Upper lobe of right lung (tissue), 1 donor: ENCODE data around the gene TARBP1. TPM values are rescaled to one million over a fixed set of nuclear protein-coding genes. Genes with fewer than 3 reads are reported as not detected.
A peak's percentile ranks its signal among the peaks of the same experiment; 100 is the strongest.
"Not testable (repeated sequence)": the region's sequence is repeated elsewhere in the genome, so short reads cannot be mapped to it uniquely, and the experiment has no call there.

Experiments used
- ATAC-seq: fragments of 200-7000 bp; cut with Tn5 transposase; one replicate; pipeline ENCODE4 v1.9.1; 2020; ENCODE audit warnings: mild to moderate bottlenecking, moderate library complexity
- DNase-seq: peaks from one replicate; pipeline ENCODE4 v3.0.0-alpha.2; 2020
- H3K27ac ChIP-seq: fragments of 200-600 bp; one replicate; pipeline ENCODE4 v1.8.0; 2022
- H3K27me3 ChIP-seq: fragments of 200-600 bp; one replicate; pipeline ENCODE4 v1.8.0; 2022; ENCODE audit warnings: mild to moderate bottlenecking
- H3K36me3 ChIP-seq: fragments of 200-600 bp; one replicate; pipeline ENCODE4 v1.8.0; 2022
- H3K4me1 ChIP-seq: fragments of 200-600 bp; one replicate; pipeline ENCODE4 v1.8.0; 2022
- H3K4me3 ChIP-seq: fragments of 200-600 bp; one replicate; pipeline ENCODE4 v1.8.0; 2022; ENCODE audit warnings: mild to moderate bottlenecking
- H3K9me3 ChIP-seq: fragments of 200-600 bp; one replicate; pipeline ENCODE4 v1.8.0; 2022
- intact Hi-C: fragments of 100-400 bp; cut with DNase I; formaldehyde crosslinking; loops from one replicate; pipeline ENCODE4 v1.11.0; 2022
- total RNA-seq: library from RNA; stranded (reverse); fragmentation: NEBNext Ultra II Directional; extraction: Animal tissue kit (Norgen Biotek cat#: 25700); gene quantifications from one replicate; pipeline ENCODE4 v1.2.1, GENCODE V29; 2021
- TF ChIP-seq, protein P1 (sequence below): fragments of 200-600 bp; IDR thresholded peaks from one replicate; pipeline ENCODE4 v1.8.0; 2022; ENCODE audit warnings: antibody characterized with exemption
- donor health status: DM: no; HTN: yes; CAD: no; lungs with severe emphysema.

TARBP1 gene
- total RNA-seq, 1 donor from 2014 or later: 18.3 TPM

DNA sequence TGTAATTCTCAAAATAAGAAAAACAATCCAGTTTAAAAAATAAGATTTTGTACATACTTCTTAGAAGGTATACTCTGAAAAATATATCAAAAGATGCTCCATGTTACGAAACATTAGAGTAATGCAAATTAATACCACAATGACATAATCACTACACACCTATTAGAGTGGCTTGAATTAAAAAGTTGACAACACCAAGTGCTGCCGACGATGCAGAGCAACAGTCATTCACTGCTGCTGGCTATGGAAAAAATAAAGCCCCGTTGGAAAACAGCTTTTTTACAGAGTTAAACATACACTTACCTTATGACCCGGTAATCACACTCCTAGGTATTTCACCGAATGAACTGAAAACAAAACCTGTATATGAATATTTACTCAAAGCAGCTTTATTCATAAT, 90.9 kb downstream of the TARBP1 start:
- no peak for DNase-seq
- Histone ChIP-seq H3K4me1 (no peaks in the 10 kb centered on the region), H3K27ac (no peak overlapping the region), H3K4me3 (no peak overlapping the region), H3K27me3 (no peaks in the 10 kb centered on the region), H3K36me3 (peaks cover 35% of the 10 kb centered on the region), H3K9me3 (no peaks in the 10 kb centered on the region)
- TF ChIP-seq, protein P1, sequence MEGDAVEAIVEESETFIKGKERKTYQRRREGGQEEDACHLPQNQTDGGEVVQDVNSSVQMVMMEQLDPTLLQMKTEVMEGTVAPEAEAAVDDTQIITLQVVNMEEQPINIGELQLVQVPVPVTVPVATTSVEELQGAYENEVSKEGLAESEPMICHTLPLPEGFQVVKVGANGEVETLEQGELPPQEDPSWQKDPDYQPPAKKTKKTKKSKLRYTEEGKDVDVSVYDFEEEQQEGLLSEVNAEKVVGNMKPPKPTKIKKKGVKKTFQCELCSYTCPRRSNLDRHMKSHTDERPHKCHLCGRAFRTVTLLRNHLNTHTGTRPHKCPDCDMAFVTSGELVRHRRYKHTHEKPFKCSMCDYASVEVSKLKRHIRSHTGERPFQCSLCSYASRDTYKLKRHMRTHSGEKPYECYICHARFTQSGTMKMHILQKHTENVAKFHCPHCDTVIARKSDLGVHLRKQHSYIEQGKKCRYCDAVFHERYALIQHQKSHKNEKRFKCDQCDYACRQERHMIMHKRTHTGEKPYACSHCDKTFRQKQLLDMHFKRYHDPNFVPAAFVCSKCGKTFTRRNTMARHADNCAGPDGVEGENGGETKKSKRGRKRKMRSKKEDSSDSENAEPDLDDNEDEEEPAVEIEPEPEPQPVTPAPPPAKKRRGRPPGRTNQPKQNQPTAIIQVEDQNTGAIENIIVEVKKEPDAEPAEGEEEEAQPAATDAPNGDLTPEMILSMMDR: no peak
- no peak for ATAC-seq
- intact Hi-C loops: no loop called here

DNA sequence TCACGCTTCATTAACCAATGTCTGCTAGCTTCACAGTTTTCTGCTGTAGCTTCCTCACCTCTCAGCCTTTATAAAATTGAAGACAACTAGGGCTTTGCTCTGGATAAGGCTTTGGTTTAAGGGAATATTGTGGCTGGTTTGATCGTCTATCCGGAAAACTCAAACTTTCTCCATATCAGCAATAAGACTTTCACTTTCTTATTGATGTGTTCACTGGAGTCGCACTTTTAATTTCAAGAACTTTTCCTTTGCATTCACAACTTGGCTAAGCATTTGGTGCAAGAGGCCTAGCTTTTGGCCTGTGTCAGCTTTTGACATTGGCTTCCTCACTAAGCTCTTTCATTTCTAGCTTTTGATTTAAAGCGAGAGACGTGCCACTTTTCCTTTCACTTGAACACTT, 92.9 kb downstream of the TARBP1 start:
- no peak for DNase-seq
- intact Hi-C loops: no loop called here
- no peaks in the 10 kb centered on the region for H3K9me3 ChIP-seq
- H3K27me3 ChIP-seq: no peaks in the 10 kb centered on the region
- peaks cover 18% of the 10 kb centered on the region for H3K36me3 ChIP-seq
- ATAC-seq: no peak
- no peak overlapping the region for H3K27ac ChIP-seq
- TF ChIP-seq, protein P1: no peak
- H3K4me1 ChIP-seq: no peaks in the 10 kb centered on the region
- H3K4me3 ChIP-seq: no peak overlapping the region

DNA sequence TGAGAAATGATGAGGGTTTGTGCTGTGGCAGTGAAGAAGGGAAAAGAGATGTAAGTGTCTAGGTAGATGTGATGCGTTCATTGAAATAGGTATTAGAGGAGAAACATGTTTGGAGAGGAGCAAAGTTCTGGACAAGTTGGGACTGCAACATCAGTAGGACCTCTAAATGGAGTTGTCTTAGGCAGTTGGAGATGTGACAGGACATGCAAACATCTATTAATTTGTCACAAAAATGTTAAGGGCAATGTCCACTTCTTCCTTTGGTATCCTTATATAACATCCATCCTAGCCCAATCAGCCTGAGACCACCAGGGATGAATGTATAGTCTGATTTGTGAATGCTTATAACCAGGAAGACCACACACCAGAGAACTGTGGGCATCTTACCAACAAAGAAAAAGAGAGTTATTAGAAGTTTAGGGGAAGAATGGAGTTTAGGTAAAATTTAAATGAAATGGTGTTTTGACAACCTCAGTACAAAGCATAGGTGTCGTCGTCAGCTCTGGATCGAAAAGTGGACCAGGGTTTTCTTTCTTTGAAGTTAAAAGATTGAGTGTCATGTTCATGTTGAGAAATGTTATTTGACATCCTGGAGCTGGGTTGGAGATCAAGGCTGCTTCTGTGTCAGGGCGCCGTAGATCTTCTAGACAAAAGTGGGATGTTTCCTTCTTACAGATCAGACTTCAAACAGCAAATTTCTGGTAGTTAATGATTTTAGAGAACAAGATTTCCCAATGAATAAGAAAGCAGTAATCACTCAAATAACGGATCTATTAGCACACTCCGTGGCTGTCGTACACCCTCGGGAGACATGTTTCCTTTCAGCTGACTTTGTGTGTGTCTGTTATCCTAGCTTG, 97.1 kb downstream of the TARBP1 start:
- DNase-seq (no peak), ATAC-seq (no peak)
- no peak overlapping the region for H3K27ac ChIP-seq
- intact Hi-C loops: no loop called here
- no peaks in the 10 kb centered on the region for H3K4me1 ChIP-seq
- no peaks in the 10 kb centered on the region for H3K9me3 ChIP-seq
- TF ChIP-seq, protein P1: no peak
- H3K36me3 ChIP-seq: peaks cover 52% of the 10 kb centered on the region
- no peak overlapping the region for H3K4me3 ChIP-seq
- no peaks in the 10 kb centered on the region for H3K27me3 ChIP-seq

DNA sequence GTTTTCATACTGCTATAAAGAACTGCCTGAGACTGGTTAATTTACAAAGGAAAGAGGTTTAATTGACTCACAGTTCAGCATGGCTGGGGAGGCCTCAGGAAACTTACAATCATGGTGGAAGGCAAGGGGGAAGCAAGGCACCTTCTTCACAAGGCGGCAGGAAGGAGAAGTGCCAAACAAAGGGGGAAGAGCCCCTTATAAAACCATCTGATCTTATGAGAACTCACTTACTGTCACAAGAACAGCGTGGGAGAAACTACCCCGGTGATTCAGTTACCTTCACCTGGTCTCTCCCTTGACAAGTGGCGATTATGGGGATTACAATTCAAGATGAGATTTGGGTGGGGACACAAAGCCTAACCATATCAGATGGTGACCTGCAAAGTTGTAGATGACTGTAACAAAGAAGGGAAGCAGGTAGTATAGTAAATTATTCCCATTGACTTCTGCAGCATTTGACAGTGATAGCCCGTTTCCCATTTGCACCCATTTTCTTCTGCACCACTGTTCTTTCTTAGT, 99.3 kb downstream of the TARBP1 start:
- H3K9me3 ChIP-seq, DNase-seq, H3K27ac ChIP-seq, intact Hi-C loops, H3K27me3 ChIP-seq, H3K4me3 ChIP-seq, H3K4me1 ChIP-seq, ATAC-seq: not testable (repeated sequence)
- peaks cover 60% of the 10 kb centered on the region for H3K36me3 ChIP-seq

DNA sequence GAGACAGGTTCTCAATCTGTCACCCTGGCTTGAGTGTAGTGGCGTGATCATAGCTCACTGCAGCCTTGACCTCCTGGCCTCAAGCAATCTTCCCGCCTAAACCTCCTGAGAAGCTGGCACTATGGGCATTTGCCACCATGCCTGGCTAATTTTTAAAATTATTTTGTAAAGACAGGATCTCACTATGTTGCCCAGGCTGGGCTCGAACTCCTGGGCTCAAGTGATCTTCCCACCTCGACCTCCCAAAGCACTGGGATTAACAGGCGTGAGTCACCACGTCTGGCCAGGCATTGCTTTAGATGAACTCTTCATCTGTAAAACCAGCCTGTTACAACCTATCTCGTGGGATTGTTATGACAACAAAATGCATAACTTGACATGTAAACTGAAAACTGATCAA, 103.3 kb downstream of the TARBP1 start:
- no peaks in the 10 kb centered on the region for H3K9me3 ChIP-seq
- no peak overlapping the region for H3K27ac ChIP-seq
- peaks cover 14% of the 10 kb centered on the region for H3K4me1 ChIP-seq
- DNase-seq: no peak
- ATAC-seq: no peak
- peaks cover 42% of the 10 kb centered on the region for H3K36me3 ChIP-seq
- TF ChIP-seq, protein P1: no peak
- no peak overlapping the region for H3K4me3 ChIP-seq
- intact Hi-C loops: no loop called here
- H3K27me3 ChIP-seq: no peaks in the 10 kb centered on the region

DNA sequence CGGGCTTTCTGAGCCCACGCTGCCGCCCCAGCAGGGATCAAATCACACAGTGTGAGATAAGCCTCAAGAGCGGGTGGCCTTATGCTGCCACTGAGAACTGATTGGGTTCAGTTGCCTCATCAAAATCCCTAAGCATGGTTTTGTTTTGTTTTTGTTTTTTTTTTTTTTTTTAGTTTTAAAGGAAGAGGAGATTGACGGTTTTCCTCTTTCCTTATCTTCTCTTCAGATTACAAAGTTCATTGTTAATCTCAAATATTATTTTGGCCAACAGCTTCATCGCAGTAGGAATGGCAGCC, 105.1 kb downstream of the TARBP1 start:
- peaks cover 26% of the 10 kb centered on the region for H3K36me3 ChIP-seq
- DNase-seq (no peak), ATAC-seq (peak; percentile 45)
- TF ChIP-seq, protein P1: no peak
- no peaks in the 10 kb centered on the region for H3K27me3 ChIP-seq
- H3K27ac ChIP-seq: peak overlapping the region; percentile 99
- peak overlapping the region; percentile 89 for H3K4me3 ChIP-seq
- intact Hi-C loops: no loop called here
- H3K9me3 ChIP-seq: no peaks in the 10 kb centered on the region
- peaks cover 14% of the 10 kb centered on the region for H3K4me1 ChIP-seq
